K562 (cell line): Measurements from ENCODE around the gene NUP107. TPM values are rescaled to one million over a fixed set of nuclear protein-coding genes. Genes with fewer than 3 reads are reported as not detected.
A peak's percentile ranks its signal among the peaks of the same experiment; 100 is the strongest.

Experiments used
- ATAC-seq: fragments of 200-7000 bp; cut with Tn5 transposase; 3 replicates; pipeline ENCODE4 v1.9.1; 2020; ENCODE audit warnings: moderate library complexity
- BruUV-seq: library from RNA; stranded (reverse); fragments of 400-500 nt; replicated peaks from 2 replicates; lab custom pipeline; 2021; lab: Mats Ljungman, UMichigan
- CTCF ChIA-PET: fragments of 300-600 bp; formaldehyde crosslinking; extraction: SDS; loops from one replicate; lab custom pipeline; 2021; ENCODE audit warnings: low intra/inter-chr PET ratio; lab: Yijun Ruan, JAX
- POLR2A ChIA-PET: fragments of 300-600, 350-650 bp; sonication (Branson Sonifier 250); formaldehyde crosslinking; extraction: SDS; loops from one replicate; lab custom pipeline; 2021; ENCODE audit warnings: antibody characterized with exemption, inconsistent platforms; lab: Yijun Ruan, JAX
- DNase-seq, 4 experiments: peaks; one replicate each; pipeline versions ENCODE4 v3.0.0 to v3.0.0-alpha.2; 2011 to 2018; ENCODE audit warnings: low spot score in 3 of 4, mixed read lengths in 3 of 4; ENCODE audit errors: extremely low read depth in 1 of 4
- FAIRE-seq: peaks from 2 replicates; lab custom pipeline; 2011; peaks lifted over from hg19 to GRCh38; lab: Jason Lieb, UNC
- H2AFZ ChIP-seq: 2 replicates; pipeline ENCODE4 v1.6.0; 2011; ENCODE audit warnings: low read depth, low read length, control low read depth, inconsistent platforms
- H3K27ac ChIP-seq: fragments of 200-600 bp; 3 replicates; pipeline ENCODE4 v1.8.0; 2011; ENCODE audit warnings: low read depth, mild to moderate bottlenecking, control low read depth, inconsistent platforms, low read length, moderate library complexity, mixed read lengths; ENCODE audit errors: extremely low read depth
- H3K27me3 ChIP-seq, 2 experiments: fragments of 300-600 bp in 1 of 2; 2 replicates in 1 of 2; 3 replicates in 1 of 2; pipeline versions ENCODE4 v1.6.0 to v1.8.0; 2011; ENCODE audit warnings: inconsistent platforms in 2 of 2, low read length in 2 of 2, mild to moderate bottlenecking in 1 of 2, mixed read lengths in 1 of 2, moderate library complexity in 1 of 2; ENCODE audit not compliant: control insufficient read depth in 2 of 2, insufficient read depth in 2 of 2
- H3K36me3 ChIP-seq: fragments of 300-600 bp; 3 replicates; pipeline ENCODE4 v1.8.0; 2011; ENCODE audit warnings: mild to moderate bottlenecking, low read length, inconsistent platforms; ENCODE audit not compliant: control insufficient read depth, insufficient read depth
- H3K4me1 ChIP-seq, 2 experiments: fragments of 200-600 bp in 1 of 2; replicated peaks in 1 of 2; 2 replicates in 1 of 2; 3 replicates in 1 of 2; pipeline versions ENCODE4 v1.5.1 to v1.8.0; 2011; ENCODE audit warnings: inconsistent platforms in 2 of 2, low read length in 2 of 2, mild to moderate bottlenecking in 1 of 2, mixed read lengths in 1 of 2, moderate library complexity in 1 of 2; ENCODE audit not compliant: control insufficient read depth in 2 of 2, insufficient read depth in 2 of 2
- H3K4me2 ChIP-seq: 2 replicates; pipeline ENCODE4 v1.6.1; 2011; ENCODE audit warnings: low read length, control low read depth, inconsistent platforms, mixed read lengths; ENCODE audit not compliant: insufficient read depth
- H3K4me3 ChIP-seq: fragments of 200-600 bp; sonication (generic), shearing (Covaris generic); 2 replicates; pipeline ENCODE4 v1.5.1; 2016; ENCODE audit warnings: control low read depth, inconsistent platforms
- H3K79me2 ChIP-seq: fragments of 200-600 bp; 3 replicates; pipeline ENCODE4 v1.8.0; 2011; ENCODE audit warnings: low read length, inconsistent platforms; ENCODE audit not compliant: control insufficient read depth, insufficient read depth
- H3K9ac ChIP-seq, 2 experiments: 2 replicates each; pipeline versions ENCODE4 v1.6.0 to v1.6.1; 2011; ENCODE audit warnings: low read depth in 2 of 2, low read length in 2 of 2, control low read depth in 1 of 2, inconsistent platforms in 1 of 2, mild to moderate bottlenecking in 1 of 2, mixed read lengths in 1 of 2; ENCODE audit not compliant: insufficient read depth in 1 of 2
- H3K9me1 ChIP-seq: one replicate; pipeline ENCODE4 v1.6.0; 2011; ENCODE audit warnings: inconsistent platforms, mild to moderate bottlenecking, low read length, moderate library complexity; ENCODE audit not compliant: control insufficient read depth, insufficient read depth
- H3K9me3 ChIP-seq: replicated peaks from 2 replicates; pipeline ENCODE4 v1.5.1; 2011; ENCODE audit warnings: low read depth, low read length, inconsistent platforms; ENCODE audit not compliant: control insufficient read depth, insufficient read depth
- H4K20me1 ChIP-seq: replicated peaks from 2 replicates; pipeline ENCODE4 v1.6.1; 2011; ENCODE audit warnings: low read length, inconsistent platforms, mixed read lengths; ENCODE audit not compliant: control insufficient read depth, insufficient read depth
- POLR2B ChIP-seq: fragments of 450-650 bp; IDR thresholded peaks from 2 replicates; pipeline ENCODE4 v1.6.1; 2018; ENCODE audit warnings: low read depth; ENCODE audit not compliant: partially characterized antibody
- RAD21 ChIP-seq, 2 experiments: fragments of 250-450 bp in 1 of 2; fragments of 450-650 bp in 1 of 2; sonication (Bioruptor Pico) in 1 of 2; formaldehyde crosslinking in 1 of 2; IDR thresholded peaks in 1 of 2; conservative IDR thresholded peaks in 1 of 2; 2 replicates each; pipeline versions ENCODE4 v1.4.0 to v1.8.0; 2020 to 2022; ENCODE audit warnings: mild to moderate bottlenecking in 2 of 2, moderate library complexity in 1 of 2
- RBM14 ChIP-seq: fragments of 200-400 bp; formaldehyde crosslinking; IDR thresholded peaks from 2 replicates; pipeline ENCODE4 v1.6.1; 2018; ENCODE audit warnings: low read depth, mild to moderate bottlenecking, low read length, moderate library complexity, borderline replicate concordance; ENCODE audit not compliant: insufficient read depth
- RFX7 ChIP-seq: fragments of 250-450 bp; sonication (Bioruptor Pico); IDR thresholded peaks from 2 replicates; pipeline ENCODE4 v1.5.1; 2021; ENCODE audit warnings: mild to moderate bottlenecking
- SMAD1 ChIP-seq: fragments of 150-350 bp; IDR thresholded peaks from 2 replicates; pipeline ENCODE4 v1.6.1; 2014; ENCODE audit warnings: low read length, low read depth; ENCODE audit not compliant: partially characterized antibody
- ZNF239 ChIP-seq: fragments of 250-450 bp; sonication (Bioruptor Pico); IDR thresholded peaks from 2 replicates; pipeline ENCODE4 v1.4.0; 2020; ENCODE audit warnings: mild to moderate bottlenecking
- WGBS: fragments of 100-300 bp; shearing (Covaris generic); methylation state at CpG from one replicate; pipeline ENCODE4 v1.1.6; 2016; ENCODE audit warnings: low coverage, mixed read lengths; ENCODE audit not compliant: insufficient coverage; ENCODE audit errors: missing lambda C conversion rate; 5-methylcytosine and 5-hydroxymethylcytosine counted together
- in situ Hi-C: fragments of 300-500 bp; cut with MboI; formaldehyde crosslinking; loops from 4 replicates; pipeline ENCODE4 v1.15.0; 2018; ENCODE audit warnings: inconsistent platforms, mixed read lengths
- intact Hi-C: fragments of 100-400 bp; cut with micrococcal nuclease; formaldehyde crosslinking; loops from 2 replicates; pipeline ENCODE4 v1.14.2; 2022
- polyA plus RNA-seq, 8 experiments: library from polyadenylated mRNA; depleted of rRNA in 4 of 8; stranded (reverse) in 5 of 8; unstranded in 3 of 8; fragments of >200 nt; fragmentation: Nextera tagmentation in 2 of 8; fragmentation: Illumina TruSeq in 1 of 8; extraction: Ambion mirVana in 2 of 8; extraction: Trizol in 1 of 8; gene quantifications; 2 replicates each; pipeline versions ENCODE4 v1.2.1 to v1.2.3, GENCODE V29; 2011 to 2014; ENCODE audit warnings: inconsistent platforms in 1 of 8, missing spikeins in 1 of 8
- total RNA-seq, 7 experiments: library from RNA; depleted of rRNA in 6 of 7; stranded (reverse); fragments of >200 nt in 6 of 7; fragmentation: Illumina TruSeq in 2 of 7; extraction: Trizol in 2 of 7; gene quantifications; 2 replicates each; pipeline versions ENCODE4 v1.2.1 to v1.2.3, GENCODE V29; 2011 to 2021; ENCODE audit warnings: low replicate concordance in 1 of 7
- TF ChIP-seq, protein P1 (sequence below), 3 experiments: IDR thresholded peaks in 2 of 3; conservative IDR thresholded peaks in 1 of 3; 2 replicates each; pipeline ENCODE4 v1.5.1; 2011 to 2012; ENCODE audit warnings: low read length in 3 of 3, mild to moderate bottlenecking in 3 of 3, control low read depth in 2 of 3, improper control_type of control experiment in 1 of 3, inconsistent platforms in 1 of 3, low read depth in 1 of 3, mixed read lengths in 1 of 3, moderate library complexity in 1 of 3; ENCODE audit not compliant: insufficient read depth in 2 of 3
- TF ChIP-seq, protein P2 (sequence below): fragments of 200-600 bp; sonication (generic); IDR thresholded peaks from one replicate; pipeline ENCODE4 v1.6.1; 2012; ENCODE audit warnings: mild to moderate bottlenecking, low read depth, low read length, inconsistent platforms

NUP107 gene
- total and polyA plus RNA-seq, 9 of the 15 experiments (the other 6 are each of a cell fraction or from before 2014, with no cell fraction given) = 129 to 277 (median 199) TPM

DNA sequence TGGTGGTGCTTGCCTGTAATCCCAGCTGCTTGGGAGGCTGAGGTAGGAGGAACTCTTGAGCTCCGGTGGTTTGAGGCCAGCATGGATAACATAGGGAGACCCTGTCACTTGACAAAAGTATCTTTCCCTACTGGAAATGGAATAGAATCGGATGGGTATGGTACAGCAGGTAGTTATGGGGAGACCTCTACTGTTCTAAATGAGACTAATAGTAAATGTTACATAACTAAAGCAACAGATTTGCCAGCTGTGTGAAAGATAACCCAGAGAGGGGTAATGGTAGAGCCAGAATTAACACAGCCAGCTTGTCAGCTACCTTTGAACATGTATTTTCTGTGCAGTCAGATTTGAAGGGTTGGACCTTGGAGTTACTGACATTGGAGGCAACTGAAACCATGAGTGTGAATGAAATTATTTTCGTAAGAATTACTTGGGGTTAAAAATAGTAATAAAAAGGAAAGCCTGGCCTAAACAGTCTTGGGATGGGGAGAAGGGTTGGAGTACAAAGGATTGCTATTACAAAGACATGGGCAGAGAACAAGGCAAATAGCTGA, 21.7 kb upstream of the NUP107 start:
- in situ Hi-C loops (no loop called here), intact Hi-C loops (loop anchor here (1.0 to 5.0 kb wide), 2 partner anchors 53 to 306 kb away; partner anchors contain the start of gene RAP1B)
- peaks cover 29% of the 10 kb centered on the region; the same call in 1 of the 3 replicates for H3K36me3 ChIP-seq
- H3K4me3 ChIP-seq = no peak overlapping the region
- H3K9ac ChIP-seq = no peak overlapping the region
- H3K9me3 ChIP-seq = no peaks in the 10 kb centered on the region
- no peaks in the 10 kb centered on the region for H3K9me1 ChIP-seq
- no TSS peak for BruUV-seq
- 64% methylated on average over 3 of the region's 3 CpGs for WGBS
- H3K79me2 ChIP-seq = no peaks in the 10 kb centered on the region
- ATAC-seq = peak; percentile 68
- CTCF ChIA-PET = no interaction called here
- FAIRE-seq = no peak
- DNase-seq = peak in 2 of 4 experiments; percentile 11 to 13
- H4K20me1 ChIP-seq = no peaks in the 10 kb centered on the region
- POLR2A ChIA-PET = interaction anchor here (0.7 to 1.8 kb wide), 3 partner anchors 15 to 23 kb away, joined by 4 to 7 read pairs (median 4); no protein-coding TSS in a partner anchor
- no peak overlapping the region for H3K27ac ChIP-seq
- H3K27me3 ChIP-seq = no peaks in the 10 kb centered on the region
- H3K4me1 ChIP-seq = no peaks in the 10 kb centered on the region; a peak in 1 of 5 replicates
- H2AFZ ChIP-seq = no peak overlapping the region
- H3K4me2 ChIP-seq = no peak overlapping the region
- TF ChIP-seq SMAD1 (peak; percentile 55), POLR2B (no peak), RFX7 (CRISPR knock-in tag) (no peak), RAD21 (CRISPR knock-in tag; conservative IDR thresholded peaks at IDR 0.05 in 1 of 2, IDR thresholded peaks at IDR 0.05 in 1 of 2) (peak; percentile 20 to 58; a peak in 3 of 4 replicates), RBM14 (no peak), ZNF239 (CRISPR knock-in tag) (no peak)
- TF ChIP-seq, protein P1, sequence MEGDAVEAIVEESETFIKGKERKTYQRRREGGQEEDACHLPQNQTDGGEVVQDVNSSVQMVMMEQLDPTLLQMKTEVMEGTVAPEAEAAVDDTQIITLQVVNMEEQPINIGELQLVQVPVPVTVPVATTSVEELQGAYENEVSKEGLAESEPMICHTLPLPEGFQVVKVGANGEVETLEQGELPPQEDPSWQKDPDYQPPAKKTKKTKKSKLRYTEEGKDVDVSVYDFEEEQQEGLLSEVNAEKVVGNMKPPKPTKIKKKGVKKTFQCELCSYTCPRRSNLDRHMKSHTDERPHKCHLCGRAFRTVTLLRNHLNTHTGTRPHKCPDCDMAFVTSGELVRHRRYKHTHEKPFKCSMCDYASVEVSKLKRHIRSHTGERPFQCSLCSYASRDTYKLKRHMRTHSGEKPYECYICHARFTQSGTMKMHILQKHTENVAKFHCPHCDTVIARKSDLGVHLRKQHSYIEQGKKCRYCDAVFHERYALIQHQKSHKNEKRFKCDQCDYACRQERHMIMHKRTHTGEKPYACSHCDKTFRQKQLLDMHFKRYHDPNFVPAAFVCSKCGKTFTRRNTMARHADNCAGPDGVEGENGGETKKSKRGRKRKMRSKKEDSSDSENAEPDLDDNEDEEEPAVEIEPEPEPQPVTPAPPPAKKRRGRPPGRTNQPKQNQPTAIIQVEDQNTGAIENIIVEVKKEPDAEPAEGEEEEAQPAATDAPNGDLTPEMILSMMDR (IDR thresholded peaks at IDR 0.05 in 2 of 3, conservative IDR thresholded peaks at IDR 0.05 in 1 of 3; ENCODE audit: insufficient read depth in 2 of 3, low read depth in 1 of 3, low read length in 3 of 3) = peak in 2 of 3 experiments; percentile 17 to 42; a peak in 3 of 6 replicates
- TF ChIP-seq, protein P2, sequence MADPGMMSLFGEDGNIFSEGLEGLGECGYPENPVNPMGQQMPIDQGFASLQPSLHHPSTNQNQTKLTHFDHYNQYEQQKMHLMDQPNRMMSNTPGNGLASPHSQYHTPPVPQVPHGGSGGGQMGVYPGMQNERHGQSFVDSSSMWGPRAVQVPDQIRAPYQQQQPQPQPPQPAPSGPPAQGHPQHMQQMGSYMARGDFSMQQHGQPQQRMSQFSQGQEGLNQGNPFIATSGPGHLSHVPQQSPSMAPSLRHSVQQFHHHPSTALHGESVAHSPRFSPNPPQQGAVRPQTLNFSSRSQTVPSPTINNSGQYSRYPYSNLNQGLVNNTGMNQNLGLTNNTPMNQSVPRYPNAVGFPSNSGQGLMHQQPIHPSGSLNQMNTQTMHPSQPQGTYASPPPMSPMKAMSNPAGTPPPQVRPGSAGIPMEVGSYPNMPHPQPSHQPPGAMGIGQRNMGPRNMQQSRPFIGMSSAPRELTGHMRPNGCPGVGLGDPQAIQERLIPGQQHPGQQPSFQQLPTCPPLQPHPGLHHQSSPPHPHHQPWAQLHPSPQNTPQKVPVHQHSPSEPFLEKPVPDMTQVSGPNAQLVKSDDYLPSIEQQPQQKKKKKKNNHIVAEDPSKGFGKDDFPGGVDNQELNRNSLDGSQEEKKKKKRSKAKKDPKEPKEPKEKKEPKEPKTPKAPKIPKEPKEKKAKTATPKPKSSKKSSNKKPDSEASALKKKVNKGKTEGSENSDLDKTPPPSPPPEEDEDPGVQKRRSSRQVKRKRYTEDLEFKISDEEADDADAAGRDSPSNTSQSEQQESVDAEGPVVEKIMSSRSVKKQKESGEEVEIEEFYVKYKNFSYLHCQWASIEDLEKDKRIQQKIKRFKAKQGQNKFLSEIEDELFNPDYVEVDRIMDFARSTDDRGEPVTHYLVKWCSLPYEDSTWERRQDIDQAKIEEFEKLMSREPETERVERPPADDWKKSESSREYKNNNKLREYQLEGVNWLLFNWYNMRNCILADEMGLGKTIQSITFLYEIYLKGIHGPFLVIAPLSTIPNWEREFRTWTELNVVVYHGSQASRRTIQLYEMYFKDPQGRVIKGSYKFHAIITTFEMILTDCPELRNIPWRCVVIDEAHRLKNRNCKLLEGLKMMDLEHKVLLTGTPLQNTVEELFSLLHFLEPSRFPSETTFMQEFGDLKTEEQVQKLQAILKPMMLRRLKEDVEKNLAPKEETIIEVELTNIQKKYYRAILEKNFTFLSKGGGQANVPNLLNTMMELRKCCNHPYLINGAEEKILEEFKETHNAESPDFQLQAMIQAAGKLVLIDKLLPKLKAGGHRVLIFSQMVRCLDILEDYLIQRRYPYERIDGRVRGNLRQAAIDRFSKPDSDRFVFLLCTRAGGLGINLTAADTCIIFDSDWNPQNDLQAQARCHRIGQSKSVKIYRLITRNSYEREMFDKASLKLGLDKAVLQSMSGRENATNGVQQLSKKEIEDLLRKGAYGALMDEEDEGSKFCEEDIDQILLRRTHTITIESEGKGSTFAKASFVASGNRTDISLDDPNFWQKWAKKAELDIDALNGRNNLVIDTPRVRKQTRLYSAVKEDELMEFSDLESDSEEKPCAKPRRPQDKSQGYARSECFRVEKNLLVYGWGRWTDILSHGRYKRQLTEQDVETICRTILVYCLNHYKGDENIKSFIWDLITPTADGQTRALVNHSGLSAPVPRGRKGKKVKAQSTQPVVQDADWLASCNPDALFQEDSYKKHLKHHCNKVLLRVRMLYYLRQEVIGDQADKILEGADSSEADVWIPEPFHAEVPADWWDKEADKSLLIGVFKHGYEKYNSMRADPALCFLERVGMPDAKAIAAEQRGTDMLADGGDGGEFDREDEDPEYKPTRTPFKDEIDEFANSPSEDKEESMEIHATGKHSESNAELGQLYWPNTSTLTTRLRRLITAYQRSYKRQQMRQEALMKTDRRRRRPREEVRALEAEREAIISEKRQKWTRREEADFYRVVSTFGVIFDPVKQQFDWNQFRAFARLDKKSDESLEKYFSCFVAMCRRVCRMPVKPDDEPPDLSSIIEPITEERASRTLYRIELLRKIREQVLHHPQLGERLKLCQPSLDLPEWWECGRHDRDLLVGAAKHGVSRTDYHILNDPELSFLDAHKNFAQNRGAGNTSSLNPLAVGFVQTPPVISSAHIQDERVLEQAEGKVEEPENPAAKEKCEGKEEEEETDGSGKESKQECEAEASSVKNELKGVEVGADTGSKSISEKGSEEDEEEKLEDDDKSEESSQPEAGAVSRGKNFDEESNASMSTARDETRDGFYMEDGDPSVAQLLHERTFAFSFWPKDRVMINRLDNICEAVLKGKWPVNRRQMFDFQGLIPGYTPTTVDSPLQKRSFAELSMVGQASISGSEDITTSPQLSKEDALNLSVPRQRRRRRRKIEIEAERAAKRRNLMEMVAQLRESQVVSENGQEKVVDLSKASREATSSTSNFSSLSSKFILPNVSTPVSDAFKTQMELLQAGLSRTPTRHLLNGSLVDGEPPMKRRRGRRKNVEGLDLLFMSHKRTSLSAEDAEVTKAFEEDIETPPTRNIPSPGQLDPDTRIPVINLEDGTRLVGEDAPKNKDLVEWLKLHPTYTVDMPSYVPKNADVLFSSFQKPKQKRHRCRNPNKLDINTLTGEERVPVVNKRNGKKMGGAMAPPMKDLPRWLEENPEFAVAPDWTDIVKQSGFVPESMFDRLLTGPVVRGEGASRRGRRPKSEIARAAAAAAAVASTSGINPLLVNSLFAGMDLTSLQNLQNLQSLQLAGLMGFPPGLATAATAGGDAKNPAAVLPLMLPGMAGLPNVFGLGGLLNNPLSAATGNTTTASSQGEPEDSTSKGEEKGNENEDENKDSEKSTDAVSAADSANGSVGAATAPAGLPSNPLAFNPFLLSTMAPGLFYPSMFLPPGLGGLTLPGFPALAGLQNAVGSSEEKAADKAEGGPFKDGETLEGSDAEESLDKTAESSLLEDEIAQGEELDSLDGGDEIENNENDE = no peak
